HCT116 (cell line): ENCODE measurements around the gene NCKAP5. TPM values are rescaled to one million over a fixed set of nuclear protein-coding genes. Genes with fewer than 3 reads are reported as not detected.

ENCODE experiments used
- ATAC-seq: fragments of 200-7000 bp; cut with Tn5 transposase; 2 replicates; pipeline ENCODE4 v1.9.1; 2020; ENCODE audit warnings: mild to moderate bottlenecking, moderate library complexity
- BruUV-seq: library from RNA; stranded (reverse); fragments of 400-500 nt; replicated peaks from 2 replicates; lab custom pipeline; 2021; lab: Mats Ljungman, UMichigan
- CTCF ChIA-PET: fragments of 300-600 bp; sonication (Branson Sonifier 250); formaldehyde crosslinking; loops from one replicate; lab custom pipeline; 2021; ENCODE audit warnings: antibody characterized with exemption; lab: Charles Lee
- POLR2A ChIA-PET: fragments of 300-600, 350-600 bp; sonication (Branson Sonifier 250); formaldehyde crosslinking; loops from one replicate; lab custom pipeline; 2021; ENCODE audit warnings: antibody characterized with exemption; lab: Charles Lee
- RAD21 ChIA-PET, 2 experiments: fragments of 300-600 bp; sonication (Branson Sonifier 250); formaldehyde crosslinking; loops; one replicate each; lab custom pipeline; 2023; ENCODE audit warnings: low total read pairs in 2 of 2; ENCODE audit not compliant: uncharacterized antibody in 2 of 2, unreplicated experiment in 2 of 2, low non-redundant PET in 1 of 2; lab: Charles Lee
- DNase-seq: peaks from one replicate; pipeline ENCODE4 v3.0.0-alpha.2; 2010; ENCODE audit warnings: low read depth, low spot score
- H2AFZ ChIP-seq: fragments of 200-600 bp; shearing (Covaris generic), sonication (generic); 2 replicates; pipeline ENCODE4 v1.6.1; 2017; ENCODE audit warnings: low read depth, mixed run types, mixed read lengths, antibody characterized with exemption, low read length; ENCODE audit not compliant: poor library complexity, severe bottlenecking
- H3K27ac ChIP-seq: 2 replicates; pipeline ENCODE4 v1.5.1; 2012; ENCODE audit warnings: low read depth, low read length
- H3K27me3 ChIP-seq: fragments of 200-600 bp; sonication (generic); 2 replicates; pipeline ENCODE4 v1.6.1; 2016; ENCODE audit warnings: mixed run types, low read length, mixed read lengths; ENCODE audit not compliant: insufficient read depth
- H3K36me3 ChIP-seq, 2 experiments: fragments of 200-500 bp in 1 of 2; fragments of 200-600 bp in 1 of 2; sonication (Bioruptor generic) in 1 of 2; sonication (generic) in 1 of 2; 2 replicates each; pipeline versions ENCODE4 v1.5.1 to v1.6.1; 2014 to 2016; ENCODE audit warnings: low read length in 2 of 2, inconsistent platforms in 1 of 2, mixed read lengths in 1 of 2, mixed run types in 1 of 2; ENCODE audit not compliant: insufficient read depth in 2 of 2, control insufficient read depth in 1 of 2
- H3K4me1 ChIP-seq, 2 experiments: fragments of 200-600 bp in 1 of 2; sonication (generic) in 1 of 2; 2 replicates each; pipeline versions ENCODE4 v1.5.1 to v1.6.1; 2012 to 2017; ENCODE audit warnings: low read length in 2 of 2, inconsistent platforms in 1 of 2, mild to moderate bottlenecking in 1 of 2, mixed read lengths in 1 of 2, mixed run types in 1 of 2, moderate library complexity in 1 of 2; ENCODE audit not compliant: insufficient read depth in 2 of 2, control insufficient read depth in 1 of 2
- H3K4me2 ChIP-seq: fragments of 200-600 bp; sonication (generic); 2 replicates; pipeline ENCODE4 v1.6.1; 2017; ENCODE audit warnings: mixed run types, low read length, mixed read lengths
- H3K4me3 ChIP-seq, 2 experiments: fragments of 200-600 bp in 1 of 2; sonication (generic) in 1 of 2; replicated peaks in 1 of 2; 2 replicates each; pipeline ENCODE4 v1.5.1; 2011 to 2016; ENCODE audit warnings: low read length in 2 of 2, control low read depth in 1 of 2, low read depth in 1 of 2, mild to moderate bottlenecking in 1 of 2, mixed read lengths in 1 of 2, mixed run types in 1 of 2
- H3K79me2 ChIP-seq: fragments of 200-600 bp; sonication (generic); 2 replicates; pipeline ENCODE4 v1.6.1; 2017; ENCODE audit warnings: mild to moderate bottlenecking, mixed run types, low read length, moderate library complexity, mixed read lengths; ENCODE audit not compliant: insufficient read depth
- H3K9ac ChIP-seq: fragments of 200-600 bp; sonication (generic); 2 replicates; pipeline ENCODE4 v1.6.1; 2016; ENCODE audit warnings: low read length, mixed read lengths
- H3K9me2 ChIP-seq: fragments of 200-600 bp; sonication (generic), shearing (Covaris generic); 2 replicates; pipeline ENCODE4 v1.6.1; 2017; ENCODE audit warnings: mixed run types, mild to moderate bottlenecking, moderate library complexity; ENCODE audit not compliant: insufficient read depth
- H3K9me3 ChIP-seq, 2 experiments: fragments of 200-500 bp in 1 of 2; fragments of 200-600 bp in 1 of 2; sonication (Bioruptor generic) in 1 of 2; sonication (generic) in 1 of 2; 2 replicates each; pipeline ENCODE4 v1.6.1; 2014 to 2017; ENCODE audit warnings: low read length in 2 of 2, mixed read lengths in 2 of 2, inconsistent platforms in 1 of 2, low read depth in 1 of 2, mild to moderate bottlenecking in 1 of 2, mixed run types in 1 of 2, moderate library complexity in 1 of 2; ENCODE audit not compliant: control insufficient read depth in 1 of 2, insufficient read depth in 1 of 2
- H4K20me1 ChIP-seq: fragments of 200-600 bp; sonication (generic), shearing (Covaris generic); 2 replicates; pipeline ENCODE4 v1.6.1; 2017; ENCODE audit warnings: mixed run types, mild to moderate bottlenecking, moderate library complexity; ENCODE audit not compliant: insufficient read depth
- CTCF ChIP-seq, 3 experiments: fragments of 200-600 bp in 1 of 3; sonication (generic) in 1 of 3; IDR thresholded peaks in 2 of 3; conservative IDR thresholded peaks in 1 of 3; 2 replicates each; pipeline ENCODE4 v1.5.1; 2012 to 2017; ENCODE audit warnings: low read depth in 2 of 3, low read length in 2 of 3, antibody characterized with exemption in 1 of 3, borderline replicate concordance in 1 of 3, control low read depth in 1 of 3, mild to moderate bottlenecking in 1 of 3, mixed read lengths in 1 of 3, mixed run types in 1 of 3, moderate library complexity in 1 of 3; ENCODE audit not compliant: insufficient read depth in 1 of 3
- EZH2phosphoT487 ChIP-seq: fragments of 200-600 bp; IDR thresholded peaks from 2 replicates; pipeline ENCODE4 v1.6.1; 2018; ENCODE audit warnings: antibody characterized with exemption, borderline replicate concordance
- JUND ChIP-seq: IDR thresholded peaks from 2 replicates; pipeline ENCODE4 v1.6.1; 2012
- MAX ChIP-seq: IDR thresholded peaks from 2 replicates; pipeline ENCODE4 v1.6.1; 2012
- POLR2A ChIP-seq: IDR thresholded peaks from 2 replicates; pipeline ENCODE4 v1.7.0; 2011; ENCODE audit warnings: borderline replicate concordance; ENCODE audit not compliant: insufficient read depth, insufficient read length; ENCODE audit errors: extremely low read depth
- RAD21 ChIP-seq: IDR thresholded peaks from 2 replicates; pipeline ENCODE4 v1.6.1; 2012; ENCODE audit warnings: low read depth, mild to moderate bottlenecking
- REST ChIP-seq: IDR thresholded peaks from 2 replicates; pipeline ENCODE4 v1.6.1; 2012; ENCODE audit warnings: low read depth
- SIN3A ChIP-seq: IDR thresholded peaks from 2 replicates; pipeline ENCODE4 v1.6.1; 2012; ENCODE audit warnings: low read depth
- SP1 ChIP-seq: IDR thresholded peaks from 2 replicates; pipeline ENCODE4 v1.6.1; 2012; ENCODE audit warnings: low read depth
- SRF ChIP-seq: IDR thresholded peaks from 2 replicates; pipeline ENCODE4 v1.6.1; 2012; ENCODE audit warnings: low read depth
- TCF7L2 ChIP-seq: IDR thresholded peaks from 2 replicates; pipeline ENCODE4 v1.7.0; 2011; ENCODE audit warnings: borderline replicate concordance, inconsistent platforms; ENCODE audit not compliant: insufficient read depth, insufficient read length; ENCODE audit errors: extremely low read depth
- intact Hi-C: fragments of 100-400 bp; cut with micrococcal nuclease; formaldehyde crosslinking; loops from 2 replicates; pipeline ENCODE4 v1.10.0; 2022
- total RNA-seq: library from RNA; stranded (reverse); gene quantifications from one replicate; pipeline ENCODE4 v1.2.1, GENCODE V29; 2021; ENCODE audit not compliant: unreplicated experiment

NCKAP5 gene
- total RNA-seq, 1 experiment from 2014 or later = 0.30 TPM

- no peak overlapping the region for H3K4me2 ChIP-seq
- no peak for TF ChIP-seq MAX
- no peak for TF ChIP-seq REST
- no peak for TF ChIP-seq TCF7L2
- TF ChIP-seq SP1 = no peak
- TF ChIP-seq CTCF (IDR thresholded peaks at IDR 0.05 in 2 of 3, conservative IDR thresholded peaks at IDR 0.05 in 1 of 3; ENCODE audit: borderline replicate concordance in 1 of 3, insufficient read depth in 1 of 3, low read depth in 2 of 3, low read length in 2 of 3) = no peak
- no peak for TF ChIP-seq SRF
- TF ChIP-seq POLR2A = no peak
- no peak for TF ChIP-seq EZH2phosphoT487
- no peak for TF ChIP-seq JUND
- TF ChIP-seq RAD21 = no peak
- TF ChIP-seq SIN3A = no peak
- ATAC-seq = no peak
- no peaks in the 10 kb centered on the region for H3K9me2 ChIP-seq
- no peak overlapping the region for H3K27ac ChIP-seq
- ChIA-PET RAD21 (no interaction called here), CTCF (no interaction called here), POLR2A (no interaction called here)
- peaks cover 6% of the 10 kb centered on the region; the same call in 1 of the 2 replicates for H3K27me3 ChIP-seq
- DNase-seq = no peak
- intact Hi-C loops = no loop called here
- no peak overlapping the region for H3K9ac ChIP-seq
- H3K4me3 ChIP-seq = no peak overlapping the region
- no TSS peak for BruUV-seq
- no peaks in the 10 kb centered on the region for H3K4me1 ChIP-seq
- H3K9me3 ChIP-seq = no peaks in the 10 kb centered on the region
- no peak overlapping the region for H2AFZ ChIP-seq
- H3K79me2 ChIP-seq = no peaks in the 10 kb centered on the region
- no peaks in the 10 kb centered on the region for H3K36me3 ChIP-seq
- H4K20me1 ChIP-seq = no peaks in the 10 kb centered on the region
These were observed 14.3 kb downstream of the NCKAP5 start for GRCh38 chr2:133553838-133554408.
